ENCODE data around the gene MYH13.

Gene MYH13

GRCh38 chr17:10420811-10421210, 48.0 kb upstream of the MYH13 start:
- DNase-seq (ENCODE audit: low read depth in 1 of 2, low spot score in 1 of 2): no peak
- Histone ChIP-seq H3K27me3 (ENCODE audit: insufficient read depth, poor library complexity, severe bottlenecking) (no peaks in the 10 kb centered on the region), H3K27ac (replicated peaks) (no peak overlapping the region), H3K4me3 (replicated peaks; ENCODE audit: insufficient read depth, low read length) (no peak overlapping the region)
- TF ChIP-seq SPI1 (IDR thresholded peaks at IDR 0.05; ENCODE audit: borderline replicate concordance, low read depth) (no peak), REST (IDR thresholded peaks at IDR 0.05; ENCODE audit: insufficient replicate concordance, low read depth) (no peak), GABPA (IDR thresholded peaks at IDR 0.05; ENCODE audit: low read depth) (no peak), CTCF (IDR thresholded peaks at IDR 0.05; ENCODE audit: insufficient read depth, low read length) (no peak), POLR2AphosphoS5 (IDR thresholded peaks at IDR 0.05; ENCODE audit: low read depth) (no peak)

GRCh38 chr17:10417431-10417830, 44.6 kb upstream of the MYH13 start:
- TF ChIP-seq POLR2AphosphoS5 (IDR thresholded peaks at IDR 0.05; ENCODE audit: low read depth): no peak
- no peak for TF ChIP-seq GABPA (IDR thresholded peaks at IDR 0.05; ENCODE audit: low read depth)
- no peak for TF ChIP-seq CTCF (IDR thresholded peaks at IDR 0.05; ENCODE audit: insufficient read depth, low read length)
- TF ChIP-seq REST (IDR thresholded peaks at IDR 0.05; ENCODE audit: insufficient replicate concordance, low read depth): no peak
- no peak overlapping the region for H3K4me3 ChIP-seq (replicated peaks; ENCODE audit: insufficient read depth, low read length)
- DNase-seq (ENCODE audit: low read depth in 1 of 2, low spot score in 1 of 2): no peak
- H3K27ac ChIP-seq (replicated peaks): no peak overlapping the region
- H3K27me3 ChIP-seq (ENCODE audit: insufficient read depth, poor library complexity, severe bottlenecking): no peaks in the 10 kb centered on the region

- Histone ChIP-seq H3K27ac (replicated peaks) (no peak overlapping the region), H3K4me3 (replicated peaks; ENCODE audit: insufficient read depth, low read length) (no peak overlapping the region), H3K27me3 (ENCODE audit: insufficient read depth, poor library complexity, severe bottlenecking) (no peaks in the 10 kb centered on the region)
- DNase-seq (ENCODE audit: low read depth in 1 of 2, low spot score in 1 of 2): no peak
- TF ChIP-seq SPI1 (IDR thresholded peaks at IDR 0.05; ENCODE audit: borderline replicate concordance, low read depth): no peak
- TF ChIP-seq GABPA (IDR thresholded peaks at IDR 0.05; ENCODE audit: low read depth): no peak
- no peak for TF ChIP-seq CTCF (IDR thresholded peaks at IDR 0.05; ENCODE audit: insufficient read depth, low read length)
- TF ChIP-seq REST (IDR thresholded peaks at IDR 0.05; ENCODE audit: insufficient replicate concordance, low read depth): no peak
- TF ChIP-seq POLR2AphosphoS5 (IDR thresholded peaks at IDR 0.05; ENCODE audit: low read depth): no peak
Measured at GRCh38 chr17:10415161-10415560, 42.4 kb upstream of the MYH13 start.

Data from HL-60 (cell line).